ENCODE results near the gene CNIH3.

The CNIH3 gene

DNA sequence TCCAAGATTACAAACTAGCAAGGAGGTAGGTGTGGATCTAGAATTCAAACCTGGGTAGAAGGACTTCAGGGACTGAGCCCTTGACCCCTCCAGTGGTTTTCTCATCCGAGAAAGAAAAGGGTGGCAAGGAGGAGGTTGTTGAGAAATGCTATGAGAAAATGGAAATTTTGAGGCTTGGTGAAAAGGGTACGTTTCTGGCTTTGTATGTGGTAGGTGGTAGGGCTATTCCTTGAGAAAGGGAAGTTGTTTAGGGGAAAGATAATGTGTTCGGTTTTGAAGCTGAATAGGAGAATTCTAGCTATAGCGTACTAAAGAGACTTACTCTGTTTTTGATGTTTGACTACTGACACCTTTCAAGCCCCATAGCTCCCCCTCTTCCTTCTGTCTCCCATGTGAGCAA is 133.8 kb downstream of the CNIH3 start:
- DNase-seq (ENCODE audit: extremely low read depth, low read depth), result no peak
- TF ChIP-seq, protein P1, sequence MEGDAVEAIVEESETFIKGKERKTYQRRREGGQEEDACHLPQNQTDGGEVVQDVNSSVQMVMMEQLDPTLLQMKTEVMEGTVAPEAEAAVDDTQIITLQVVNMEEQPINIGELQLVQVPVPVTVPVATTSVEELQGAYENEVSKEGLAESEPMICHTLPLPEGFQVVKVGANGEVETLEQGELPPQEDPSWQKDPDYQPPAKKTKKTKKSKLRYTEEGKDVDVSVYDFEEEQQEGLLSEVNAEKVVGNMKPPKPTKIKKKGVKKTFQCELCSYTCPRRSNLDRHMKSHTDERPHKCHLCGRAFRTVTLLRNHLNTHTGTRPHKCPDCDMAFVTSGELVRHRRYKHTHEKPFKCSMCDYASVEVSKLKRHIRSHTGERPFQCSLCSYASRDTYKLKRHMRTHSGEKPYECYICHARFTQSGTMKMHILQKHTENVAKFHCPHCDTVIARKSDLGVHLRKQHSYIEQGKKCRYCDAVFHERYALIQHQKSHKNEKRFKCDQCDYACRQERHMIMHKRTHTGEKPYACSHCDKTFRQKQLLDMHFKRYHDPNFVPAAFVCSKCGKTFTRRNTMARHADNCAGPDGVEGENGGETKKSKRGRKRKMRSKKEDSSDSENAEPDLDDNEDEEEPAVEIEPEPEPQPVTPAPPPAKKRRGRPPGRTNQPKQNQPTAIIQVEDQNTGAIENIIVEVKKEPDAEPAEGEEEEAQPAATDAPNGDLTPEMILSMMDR (IDR thresholded peaks at IDR 0.05; ENCODE audit: low read depth, low read length), result no peak

DNA sequence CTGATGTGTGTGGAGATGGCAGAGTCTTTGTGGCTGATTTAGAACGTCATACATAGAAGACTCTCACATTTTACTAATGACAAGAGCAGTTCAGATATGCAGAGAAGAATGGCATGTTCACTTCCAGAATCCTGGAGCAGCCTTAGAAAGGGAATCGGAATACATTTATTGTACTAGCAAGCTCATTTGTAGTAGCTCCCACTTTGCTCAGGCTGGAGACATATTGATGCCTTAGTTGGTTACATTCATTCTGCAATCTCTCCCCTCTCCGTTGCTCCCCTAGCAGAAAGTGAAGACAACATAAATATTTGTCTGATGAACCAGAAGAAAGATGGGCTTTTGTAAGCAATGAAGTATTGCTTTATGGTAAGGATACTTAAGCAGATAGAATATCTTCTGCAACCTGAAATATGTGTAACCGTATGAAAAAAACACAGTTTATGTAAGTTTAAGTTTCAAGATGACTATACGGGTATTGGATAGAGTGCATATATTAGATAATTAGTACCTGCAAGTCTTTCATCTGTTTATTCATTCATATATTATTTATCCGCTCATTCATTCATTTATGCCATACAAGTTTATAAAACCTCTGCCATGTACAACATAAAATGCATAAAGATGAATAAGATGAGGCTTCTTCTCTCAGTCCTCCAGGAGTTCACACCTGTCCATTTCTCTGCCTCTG is 135.7 kb downstream of the CNIH3 start:
- TF ChIP-seq, protein P1 (IDR thresholded peaks at IDR 0.05; ENCODE audit: low read depth, low read length), result no peak
- no peak for DNase-seq (ENCODE audit: extremely low read depth, low read depth)

DNA sequence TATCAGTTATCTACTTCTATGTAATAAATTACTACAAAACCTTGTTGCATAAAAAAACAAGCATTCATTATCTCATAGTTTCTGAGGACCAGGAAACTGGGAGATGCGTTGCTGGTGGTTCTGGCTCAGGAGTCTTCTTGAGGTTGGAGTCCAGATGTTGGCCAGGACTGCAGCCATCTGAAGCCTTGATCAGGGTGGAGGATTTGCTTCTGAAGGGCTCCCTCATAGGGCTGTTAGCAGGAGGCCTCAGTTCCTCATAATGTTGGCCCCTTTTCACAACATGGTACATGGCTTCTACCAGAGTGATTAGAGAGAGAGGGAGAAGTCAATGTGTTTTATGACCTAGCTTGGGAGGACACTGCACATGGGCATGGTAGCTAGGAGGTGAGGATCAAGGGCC is 137.4 kb downstream of the CNIH3 start:
- TF ChIP-seq, protein P1 (IDR thresholded peaks at IDR 0.05; ENCODE audit: low read depth, low read length), result no peak
- no peak for DNase-seq (ENCODE audit: extremely low read depth, low read depth)

DNA sequence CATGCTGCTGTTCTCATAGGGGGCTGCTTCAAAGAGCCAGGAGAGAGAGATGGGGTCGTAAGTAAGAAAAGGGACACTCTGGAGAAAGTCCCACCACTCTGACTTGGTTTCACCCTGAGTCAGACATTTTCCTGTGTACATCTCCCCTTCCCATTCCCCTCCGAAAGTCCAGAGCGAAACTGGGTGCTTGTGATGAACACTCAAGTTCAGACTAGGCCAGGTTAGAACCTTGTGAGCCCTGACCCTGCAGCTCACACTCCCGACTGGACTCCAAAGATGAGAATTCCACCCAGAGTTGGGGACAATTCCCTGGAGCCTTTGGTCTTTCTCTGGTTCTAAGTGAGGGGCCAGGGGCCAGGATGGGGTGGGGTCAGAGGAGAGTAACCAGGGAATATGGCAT is 139.5 kb downstream of the CNIH3 start:
- no peak for DNase-seq (ENCODE audit: extremely low read depth, low read depth)
- TF ChIP-seq, protein P1 (IDR thresholded peaks at IDR 0.05; ENCODE audit: low read depth, low read length), result no peak

DNA sequence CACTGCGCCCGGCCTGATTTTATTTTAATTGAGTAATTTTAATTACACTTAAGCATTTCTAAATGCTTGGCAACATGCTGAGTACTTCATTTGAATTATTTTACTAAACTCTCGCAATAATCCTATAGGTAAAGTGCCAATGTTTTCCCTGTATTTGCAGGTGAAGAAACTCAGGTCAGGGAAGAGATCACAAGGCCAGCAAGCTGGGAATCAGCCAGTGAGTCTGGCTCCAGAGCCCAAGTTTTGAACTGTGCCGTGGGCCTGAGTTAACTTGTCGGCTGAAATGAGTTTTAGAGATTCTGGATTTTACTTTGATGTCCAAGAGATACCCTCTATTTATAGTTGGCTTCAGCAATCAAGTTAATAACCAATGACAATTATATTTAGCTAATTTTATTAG is 141.4 kb downstream of the CNIH3 start:
- DNase-seq (ENCODE audit: extremely low read depth, low read depth), result no peak
- TF ChIP-seq, protein P1 (IDR thresholded peaks at IDR 0.05; ENCODE audit: low read depth, low read length), result no peak

DNA sequence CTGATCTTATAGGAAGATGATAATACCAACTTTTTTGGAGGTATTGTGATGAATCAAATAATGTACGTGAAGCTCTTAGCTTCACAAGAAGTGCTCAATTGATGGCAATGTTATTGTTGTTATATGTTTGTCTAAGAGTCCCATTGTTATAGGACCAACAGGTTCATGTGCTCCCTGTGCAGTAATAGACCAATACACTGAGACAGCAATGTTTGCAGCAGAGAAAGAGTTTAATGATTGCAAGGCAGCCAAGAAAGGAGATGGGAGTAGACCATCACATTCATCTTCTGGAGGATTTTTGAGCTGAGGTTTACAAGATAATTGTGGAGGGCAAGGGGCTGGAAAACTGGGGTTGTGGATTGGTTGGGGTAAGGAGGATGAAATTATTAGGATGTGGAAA is 143.0 kb downstream of the CNIH3 start:
- TF ChIP-seq, protein P1 (IDR thresholded peaks at IDR 0.05; ENCODE audit: low read depth, low read length), result no peak
- no peak for DNase-seq (ENCODE audit: extremely low read depth, low read depth)

DNA sequence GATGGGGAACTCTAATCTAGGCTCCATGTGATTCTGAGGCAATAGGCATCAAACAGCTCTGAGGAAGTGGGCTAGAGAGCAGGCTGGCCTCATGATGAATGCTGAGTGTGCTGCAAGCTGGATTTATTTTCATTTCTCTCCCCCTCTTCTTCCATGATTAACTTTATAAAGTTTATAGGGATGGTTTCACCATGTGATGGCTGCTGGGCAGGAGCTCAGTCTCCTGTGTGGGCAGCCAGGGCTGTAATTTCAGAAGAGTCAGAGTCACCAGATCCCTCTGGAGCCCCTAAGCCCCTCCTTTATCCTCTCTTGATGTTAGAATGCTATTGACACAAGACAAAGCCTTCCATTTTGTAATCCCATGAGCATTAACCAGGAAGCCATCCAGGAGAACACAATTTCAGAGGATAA is 143.6 kb downstream of the CNIH3 start:
- DNase-seq (ENCODE audit: extremely low read depth, low read depth), result no peak

More for the DNA sequence above, 143.6 kb downstream of the CNIH3 start:
- TF ChIP-seq, protein P1 (IDR thresholded peaks at IDR 0.05; ENCODE audit: low read depth, low read length), result no peak
